WI38 (cell line): Measurements from ENCODE around the gene HGD.
"Not testable (repeated sequence)": the region's sequence is repeated elsewhere in the genome, so short reads cannot be mapped to it uniquely, and the experiment has no call there.

Source experiments
- H3K4me3 ChIP-seq: 2 replicates; pipeline ENCODE4 v1.5.1; 2011; ENCODE audit warnings: low read depth, mild to moderate bottlenecking, control low read depth, low read length
- CTCF ChIP-seq: IDR thresholded peaks from 2 replicates; pipeline ENCODE4 v1.5.1; 2012; ENCODE audit warnings: low read depth, mild to moderate bottlenecking, control low read depth, low read length

Gene HGD

GRCh38 chr3:120682095-120682681 is at the start of gene HGD:
Gene HGD, minus strand, starts transcription at chr3:120682239. Its CDS starts 128 bp downstream, at chr3:120682111.
- TF ChIP-seq CTCF, result no peak
- no peak within 1 kb of the TSS for H3K4me3 ChIP-seq

GRCh38 chr3:120730576-120731542 is 48.8 kb upstream of the HGD start:
- H3K4me3 ChIP-seq, result no peak overlapping the region
- TF ChIP-seq CTCF, result no peak

GRCh38 chr3:120726791-120727190 is 44.8 kb upstream of the HGD start:
- TF ChIP-seq CTCF, result no peak
- no peak overlapping the region for H3K4me3 ChIP-seq

GRCh38 chr3:120719167-120719834 is 37.3 kb upstream of the HGD start:
- H3K4me3 ChIP-seq, result not testable (repeated sequence)

- TF ChIP-seq CTCF, result no peak
- H3K4me3 ChIP-seq, result no peak overlapping the region
Observed at GRCh38 chr3:120713262-120713661, 31.2 kb upstream of the HGD start.

- no peak for TF ChIP-seq CTCF
- no peak overlapping the region for H3K4me3 ChIP-seq
Observed at GRCh38 chr3:120710369-120710768, 28.3 kb upstream of the HGD start.

- H3K4me3 ChIP-seq, result no peak overlapping the region
- TF ChIP-seq CTCF, result no peak
Observed at GRCh38 chr3:120708408-120708807, 26.4 kb upstream of the HGD start.
